Measurements from ENCODE around the gene NUDT14.

NUDT14 gene

DNA sequence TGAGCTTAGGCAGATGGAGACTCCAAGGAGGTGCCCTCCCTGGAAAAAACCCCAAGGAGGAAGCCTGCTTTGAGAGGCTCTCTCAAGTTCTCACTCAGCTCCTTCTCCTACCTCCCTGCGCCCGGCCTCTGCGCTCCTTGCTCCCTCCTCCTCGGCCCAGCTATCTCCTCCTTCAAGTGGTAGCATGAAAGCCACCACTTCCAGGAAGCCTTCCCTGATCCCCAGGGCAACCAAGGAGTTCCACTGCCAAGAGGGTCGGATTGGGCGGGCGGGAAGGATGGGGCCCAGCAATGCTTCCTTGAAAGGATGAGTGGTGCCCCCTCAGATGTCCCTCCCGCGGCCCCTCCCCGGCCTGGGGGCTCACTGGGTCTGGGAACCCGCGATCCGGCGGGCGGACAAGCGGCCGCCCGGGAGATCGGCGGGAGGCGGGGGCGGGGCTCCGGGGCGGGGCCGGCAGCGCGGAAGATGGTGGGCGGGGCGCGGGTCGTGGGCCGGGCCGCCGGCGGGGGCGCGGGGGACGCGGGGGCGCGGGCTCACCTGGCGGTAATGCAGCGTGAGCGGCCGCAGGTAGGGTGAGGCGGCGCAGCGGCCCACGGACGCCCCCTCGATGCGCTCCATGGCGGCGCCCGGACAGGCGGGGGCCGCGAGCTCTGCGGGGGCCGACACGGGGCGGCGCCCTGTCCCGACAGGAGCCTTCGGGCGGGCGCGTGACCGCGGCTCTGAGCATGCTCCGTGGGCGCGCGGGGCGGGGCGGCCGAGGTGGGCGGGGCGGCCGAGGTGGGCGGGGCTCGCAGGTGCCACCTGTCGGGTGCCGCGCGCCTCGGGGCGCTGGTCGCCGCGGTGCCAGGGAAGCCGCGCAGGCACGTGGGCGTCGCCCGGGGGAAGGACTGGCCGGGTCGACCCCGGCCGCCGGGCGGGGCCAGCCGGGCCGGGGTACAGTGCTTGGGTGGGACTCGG lies at the start of gene NUDT14:
TSS of gene NUDT14 (minus strand) at position 721 of the 957 bp plus-strand sequence. CDS start at position 618, 103 bp downstream.
- peak; percentile 87 for DNase-seq (ENCODE audit: low spot score)

GRCh38 chr14:105229099-105229655 lies 48.1 kb upstream of the NUDT14 start:
- no peak for DNase-seq (ENCODE audit: low spot score)

DNA sequence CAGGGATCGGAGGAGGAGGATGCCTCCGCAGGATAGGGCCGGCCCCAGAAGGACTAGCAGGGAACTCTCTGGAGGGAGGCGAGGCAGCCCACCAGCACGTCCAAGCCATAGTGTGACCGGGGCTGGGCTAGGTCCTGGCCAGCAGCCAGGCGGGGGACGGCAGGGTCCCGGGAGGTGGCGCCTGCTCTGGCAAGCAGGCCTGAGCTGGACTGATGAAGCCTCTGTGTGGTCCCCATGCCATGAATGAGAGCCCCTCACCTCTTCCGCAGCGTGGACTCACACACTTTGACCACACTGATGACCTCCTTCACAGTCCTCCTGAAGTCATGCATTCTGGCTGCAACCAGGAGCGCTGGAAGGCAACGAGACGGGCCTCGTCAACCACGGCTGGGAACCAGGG lies 47.5 kb upstream of the NUDT14 start:
- no peak for DNase-seq (ENCODE audit: low spot score)

- DNase-seq (ENCODE audit: low spot score), result no peak
Measured at GRCh38 chr14:105227346-105227745, 46.2 kb upstream of the NUDT14 start.

GRCh38 chr14:105226198-105226597 lies 45.1 kb upstream of the NUDT14 start:
- DNase-seq (ENCODE audit: low spot score), result no peak

- no peak for DNase-seq (ENCODE audit: low spot score)
Measured at GRCh38 chr14:105224845-105225570, 43.9 kb upstream of the NUDT14 start.

DNA sequence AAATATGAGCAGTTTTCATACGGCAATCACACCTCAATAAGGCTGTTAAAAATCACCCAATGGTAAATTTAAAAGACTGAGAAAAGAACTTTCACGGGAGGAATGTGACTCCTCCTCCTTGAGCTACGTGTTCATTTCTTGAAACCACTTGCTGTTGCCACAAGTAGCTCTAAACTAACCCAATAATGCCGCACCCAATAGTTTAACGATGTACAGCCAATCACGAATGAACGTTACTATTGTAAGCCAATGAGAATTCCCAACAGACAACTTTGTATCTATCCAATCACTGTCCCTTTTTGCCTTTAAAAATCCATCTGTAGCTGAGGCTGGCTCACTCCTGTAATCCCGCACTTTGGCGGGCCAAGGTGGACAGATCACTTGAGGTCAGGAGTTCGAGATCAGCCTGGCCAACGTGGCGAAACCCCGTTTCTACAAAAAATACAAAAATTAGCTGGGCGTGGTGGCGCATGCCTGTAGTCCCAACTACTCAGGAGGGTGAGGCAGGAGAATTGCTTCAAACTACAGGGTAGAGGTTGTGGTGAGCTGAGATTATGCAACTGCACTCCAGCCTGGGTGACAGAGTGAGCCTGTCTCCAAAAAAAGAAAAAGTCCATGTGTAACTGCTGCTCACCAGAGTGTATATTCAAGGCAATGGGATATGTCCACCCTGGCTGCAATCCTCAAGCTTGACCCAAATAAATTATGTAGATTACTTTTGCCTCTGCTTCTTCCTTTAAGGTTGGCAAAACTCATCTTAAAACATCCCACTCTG lies 42.8 kb upstream of the NUDT14 start:
- DNase-seq (ENCODE audit: low spot score), result no peak

DNA sequence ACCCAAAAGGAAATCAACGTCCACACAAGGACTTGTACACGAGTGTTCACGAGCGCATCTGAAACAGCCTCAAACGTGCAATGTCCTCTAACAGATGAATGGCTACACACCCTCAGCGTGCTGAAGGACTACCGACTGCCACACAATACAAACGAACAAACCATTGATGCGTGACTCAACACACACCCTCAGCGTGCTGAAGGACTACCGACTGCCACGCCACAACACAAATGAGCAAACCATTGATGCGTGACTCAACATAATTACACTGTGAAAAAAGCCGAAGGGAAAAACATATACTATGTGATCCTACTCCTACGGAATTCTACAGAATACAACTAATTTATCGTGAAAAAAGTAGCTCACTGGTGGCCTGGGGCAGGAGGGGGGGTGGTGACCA lies 42.1 kb upstream of the NUDT14 start:
- DNase-seq (ENCODE audit: low spot score), result no peak

DNA sequence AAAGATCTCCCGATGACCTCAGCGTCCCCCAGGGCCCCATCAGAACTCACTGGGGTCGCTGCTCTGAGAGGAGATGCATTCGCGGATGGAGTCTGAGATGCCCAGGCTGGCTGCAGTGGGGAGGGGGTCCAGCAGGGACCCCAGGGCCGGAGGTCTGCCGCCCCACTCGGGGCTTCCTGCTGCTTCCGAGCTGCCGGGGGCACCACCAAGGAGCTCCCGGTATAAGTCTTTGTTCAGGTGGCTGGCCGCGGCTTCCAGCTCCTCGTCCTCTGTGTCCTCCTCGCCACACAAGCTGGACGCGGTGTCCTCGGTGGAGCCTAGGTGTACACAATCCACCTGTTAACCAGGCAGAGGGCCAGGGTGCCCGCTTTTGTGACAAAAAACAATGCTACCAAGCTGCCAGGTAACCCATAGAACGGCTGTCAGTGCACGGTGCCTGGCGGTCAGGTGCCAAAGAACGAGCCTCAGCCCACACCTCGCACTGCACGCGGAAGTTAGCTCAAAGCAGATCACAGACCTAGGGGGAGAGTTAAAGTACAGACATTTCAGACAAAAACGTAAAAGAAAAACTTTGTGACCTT lies 40.6 kb upstream of the NUDT14 start:
- DNase-seq (ENCODE audit: low spot score), result no peak

DNA sequence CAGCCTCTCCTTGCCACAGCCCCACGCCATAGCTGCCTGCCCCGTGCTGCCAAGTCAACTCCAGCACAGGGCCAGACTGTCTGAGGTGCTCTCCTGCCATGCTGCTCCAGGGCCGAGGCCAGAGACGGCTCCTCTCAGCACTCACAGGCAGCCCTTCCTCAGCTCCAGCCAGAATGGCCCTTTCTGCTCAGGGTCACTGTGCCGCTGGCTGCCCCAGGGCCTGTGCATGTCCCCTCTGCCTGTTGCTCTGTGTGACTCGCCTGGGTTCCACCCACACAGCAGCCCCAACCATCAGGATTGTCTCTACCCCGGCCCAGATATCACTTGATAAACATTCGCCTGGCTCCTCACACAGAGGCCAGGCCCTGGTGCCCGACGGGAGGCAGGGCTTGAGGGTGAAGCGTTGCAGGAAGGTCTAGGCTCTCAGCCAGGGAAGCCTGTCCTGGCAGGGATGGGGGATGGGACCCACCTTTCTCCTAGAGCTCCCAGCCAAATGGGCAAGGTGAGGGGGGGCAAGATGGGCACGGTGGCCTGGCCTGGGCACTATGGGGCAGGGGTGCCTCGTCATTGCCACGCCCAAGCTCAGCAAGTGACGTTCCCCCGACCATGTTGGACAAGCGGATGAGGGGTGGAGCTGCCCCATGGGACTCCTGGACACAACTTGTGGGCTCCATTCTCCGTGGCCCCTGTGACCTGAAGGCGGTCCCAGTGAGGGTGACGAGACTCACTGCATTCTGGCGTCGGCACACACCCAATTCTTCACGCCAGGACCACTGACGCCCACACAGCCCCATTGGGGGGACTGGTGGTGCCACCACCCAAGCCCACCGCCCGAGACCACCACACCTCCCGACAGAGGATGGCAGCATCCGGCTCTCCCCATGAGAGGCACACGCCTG lies 39.8 kb upstream of the NUDT14 start:
- DNase-seq (ENCODE audit: low spot score), result no peak

DNA sequence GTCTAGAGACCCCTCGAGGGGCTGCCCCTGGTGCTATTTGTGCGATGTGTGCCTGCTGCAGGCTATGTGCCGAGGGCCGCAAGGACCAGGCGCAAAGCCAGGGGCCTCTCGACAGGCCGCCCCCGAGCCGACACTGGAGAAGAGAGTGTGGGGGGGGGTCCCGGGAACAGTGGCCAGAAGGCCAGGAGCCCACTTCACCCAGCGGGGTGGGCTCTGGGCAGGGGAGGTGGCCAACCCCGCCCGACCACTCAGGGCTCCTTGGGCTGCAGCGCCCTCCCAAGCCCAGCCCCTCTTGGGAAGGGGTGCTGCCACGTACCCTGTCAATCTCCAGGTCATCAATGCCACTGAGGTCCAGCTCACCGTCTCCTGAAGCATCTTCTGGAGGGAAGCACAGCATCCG lies 38.6 kb upstream of the NUDT14 start:
- DNase-seq (ENCODE audit: low spot score), result no peak

DNA sequence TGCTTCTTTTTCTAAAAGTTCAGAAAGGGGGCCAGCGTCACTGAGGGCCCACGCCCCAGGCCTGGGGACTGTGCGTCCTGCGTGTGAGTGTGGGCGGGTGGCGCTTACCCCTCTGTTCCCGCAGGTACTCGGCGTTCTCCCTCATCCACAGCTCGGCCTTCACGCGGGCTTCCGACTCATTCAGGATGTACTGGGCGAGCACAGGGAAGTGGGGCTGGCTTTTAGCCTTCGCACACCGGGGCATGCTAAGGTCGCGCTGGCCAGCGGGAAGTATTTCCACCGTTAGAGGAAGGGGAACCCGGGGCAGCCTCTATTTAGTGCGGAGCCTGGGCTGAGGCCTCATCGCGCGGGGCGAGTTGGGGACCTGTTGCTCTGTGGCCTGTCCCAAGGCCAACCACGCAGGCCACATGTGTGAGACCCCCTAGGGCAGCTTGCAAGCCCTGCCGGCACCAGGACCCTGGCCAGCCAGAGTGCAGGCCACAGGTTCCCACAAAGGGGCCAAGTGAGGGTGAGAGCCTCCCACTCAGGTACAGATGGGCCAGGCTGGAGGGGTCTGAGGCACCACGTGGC lies 38.0 kb upstream of the NUDT14 start:
- no peak for DNase-seq (ENCODE audit: low spot score)

DNA sequence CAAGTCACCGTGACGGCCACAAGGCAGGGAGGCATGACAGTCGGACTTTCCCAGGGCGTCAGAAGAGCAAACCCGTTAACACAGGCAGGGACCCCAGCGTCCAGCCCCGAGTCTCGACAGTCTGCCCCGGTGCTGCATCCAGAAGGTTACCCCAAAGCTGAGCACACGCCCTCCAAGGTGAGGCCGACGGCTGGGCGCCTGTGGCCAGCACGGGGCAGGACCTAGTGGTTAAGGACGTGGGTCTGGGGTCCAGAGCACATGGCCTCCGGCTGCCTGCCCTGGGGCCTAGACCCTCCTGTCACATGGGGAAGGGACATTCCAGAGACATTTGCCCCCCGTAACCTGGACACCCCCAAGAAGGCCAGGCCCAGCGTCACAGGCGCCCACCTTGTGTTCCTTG lies 37.5 kb upstream of the NUDT14 start:
- no peak for DNase-seq (ENCODE audit: low spot score)

GRCh38 chr14:105217774-105218173 lies 36.7 kb upstream of the NUDT14 start:
- DNase-seq (ENCODE audit: low spot score), result no peak

DNA sequence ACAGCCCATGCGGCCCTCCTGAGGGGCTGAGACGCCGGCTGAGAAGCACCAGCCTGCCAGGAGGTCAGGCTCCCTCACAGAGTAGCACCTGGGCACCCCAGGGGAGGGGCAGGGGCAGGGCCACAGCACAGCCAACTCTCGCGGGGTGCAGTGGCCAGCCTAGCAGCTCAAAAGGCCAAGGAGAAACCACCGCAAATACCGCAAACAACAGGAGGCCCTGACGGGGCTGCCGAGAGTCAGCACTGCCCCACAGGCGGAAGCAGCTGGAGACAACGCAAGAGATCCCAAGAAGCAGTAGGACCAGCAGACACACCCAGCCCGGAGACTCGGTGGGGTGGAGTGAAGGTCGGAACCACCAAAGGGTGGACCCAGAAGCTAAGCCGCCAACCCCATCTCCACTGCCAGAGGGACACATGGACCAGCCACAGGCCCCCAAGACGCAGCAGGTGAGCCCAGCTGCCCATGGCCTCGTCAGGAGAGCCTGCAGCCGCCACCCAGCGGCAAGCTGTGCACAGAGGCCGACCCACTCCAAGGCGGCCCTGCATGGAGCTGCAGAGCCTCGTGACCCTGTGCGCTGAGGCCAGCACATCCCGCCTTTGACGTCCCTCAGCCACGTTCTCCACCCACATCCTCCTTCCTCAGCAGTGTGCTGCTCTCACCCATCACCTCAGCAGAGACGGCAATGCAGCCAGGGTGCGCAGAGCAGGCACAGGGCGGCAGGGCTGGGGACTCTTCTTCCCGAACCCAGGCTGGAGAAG lies 35.6 kb upstream of the NUDT14 start:
- no peak for DNase-seq (ENCODE audit: low spot score)

DNA sequence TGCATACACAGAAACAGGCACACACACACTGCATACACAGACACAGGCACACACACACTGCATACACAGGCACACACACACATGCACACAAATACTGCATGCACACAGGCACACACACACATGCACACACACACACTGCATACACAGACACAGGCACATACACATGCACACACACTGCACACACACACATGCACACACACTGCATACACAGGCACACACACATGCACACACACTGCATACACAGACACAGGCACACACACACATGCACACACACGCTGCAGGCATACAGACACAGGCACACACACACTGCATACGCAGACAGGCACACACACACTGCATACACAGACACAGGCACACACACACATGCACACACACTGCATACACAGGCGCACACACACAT lies 34.5 kb upstream of the NUDT14 start:
- no peak for DNase-seq (ENCODE audit: low spot score)

DNA sequence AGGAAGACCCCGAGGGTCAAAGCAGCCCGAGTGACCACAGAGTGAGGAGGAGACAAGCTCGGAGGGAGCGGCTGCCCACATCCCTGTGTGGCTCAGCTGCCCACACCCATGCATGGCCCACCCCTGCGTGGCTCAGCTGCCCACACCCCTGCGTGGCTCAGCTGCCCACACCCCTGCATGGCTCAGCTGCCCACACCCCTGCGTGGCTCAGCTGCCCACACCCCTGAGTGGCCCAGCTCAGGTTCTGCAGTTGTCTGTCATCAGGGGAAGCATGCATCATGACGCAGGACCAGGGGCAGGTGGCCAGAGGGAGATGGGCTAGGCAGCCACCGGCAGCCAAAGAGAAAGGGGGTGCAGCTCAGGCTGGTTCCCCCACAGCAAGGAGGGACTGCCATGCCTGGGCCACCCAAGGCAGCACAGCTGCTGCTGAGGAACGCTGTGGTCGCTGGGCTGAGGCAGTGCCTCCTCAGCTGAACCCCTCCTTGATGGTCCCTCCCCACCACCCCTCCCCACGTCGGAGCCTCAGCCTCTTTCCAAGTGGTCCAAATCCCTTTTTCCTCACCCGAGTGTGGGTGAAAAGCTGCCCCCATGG lies 33.3 kb upstream of the NUDT14 start:
- no peak for DNase-seq (ENCODE audit: low spot score)

DNA sequence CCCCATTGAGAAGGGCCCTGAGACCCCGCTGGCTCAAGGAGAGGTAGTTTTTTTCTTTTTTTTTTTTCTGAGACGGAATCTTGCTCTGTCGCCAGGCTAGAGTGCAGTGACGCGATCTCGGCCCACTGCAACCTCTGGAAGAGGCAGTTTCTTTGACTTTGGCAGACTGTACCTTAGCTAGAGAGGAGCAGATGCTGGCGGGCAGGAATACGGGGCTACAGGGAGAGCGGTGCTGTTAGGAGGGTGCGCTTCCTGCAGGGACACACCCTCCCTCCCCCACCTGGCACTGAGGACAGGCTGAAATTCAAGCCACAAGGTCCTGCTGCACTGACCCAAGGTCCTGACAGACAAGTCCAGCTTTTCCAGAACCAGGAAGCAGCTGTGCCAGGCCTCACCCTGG lies 32.2 kb upstream of the NUDT14 start:
- DNase-seq (ENCODE audit: low spot score), result no peak
